Activated T-cell treated with anti-CD3 and anti-CD28 coated beads, Interleukin-2, amount 50 U/mL, for 48 hours (primary cell): ENCODE results near the gene SBK2.

Experiments
- DNase-seq, 2 experiments: peaks; one replicate each; pipeline ENCODE4 v3.0.0-alpha.2; 2020

The SBK2 gene

DNA sequence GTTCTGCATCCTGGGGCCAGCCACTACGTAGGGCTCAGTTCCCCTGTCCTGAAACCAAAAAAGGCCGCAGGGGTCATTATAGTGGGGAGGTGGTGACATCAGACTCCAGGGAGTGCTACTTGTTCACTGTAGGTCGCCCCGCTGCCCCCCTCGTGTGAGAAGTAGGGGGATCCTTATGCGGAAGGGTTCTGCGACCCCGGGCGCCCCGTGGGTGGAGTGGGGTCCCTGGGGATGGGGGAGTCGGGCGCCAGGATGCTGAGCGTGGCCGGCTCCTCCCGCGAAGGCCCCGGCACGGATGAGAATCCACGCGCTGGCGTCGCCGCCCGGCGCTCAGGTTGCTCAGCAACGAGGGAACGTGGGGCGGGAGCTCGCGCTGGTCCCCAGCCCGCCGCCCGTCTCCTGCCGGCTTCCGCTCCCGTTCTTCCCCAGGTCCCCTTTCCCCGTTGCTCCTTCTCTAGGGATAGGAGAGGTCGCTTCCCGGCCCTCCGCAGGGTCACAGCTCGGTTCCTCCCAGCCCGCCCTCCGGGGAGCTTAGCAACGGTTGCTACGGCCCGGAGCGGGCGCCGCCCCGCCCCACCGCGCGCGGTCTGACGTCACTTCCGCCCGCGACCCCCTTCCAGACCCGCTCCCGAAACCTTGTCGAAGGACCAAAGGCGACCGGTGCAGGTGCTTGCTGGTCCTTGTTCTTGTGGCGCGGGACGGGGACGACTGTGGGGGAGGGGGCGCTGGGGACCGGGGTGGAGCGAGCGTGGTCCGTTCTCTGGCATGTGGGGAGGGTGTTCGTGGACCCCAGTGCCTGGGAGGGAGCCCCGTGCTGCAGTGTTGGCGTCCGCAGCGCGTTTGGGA, 52.1 kb downstream of the SBK2 start, which contains the start of gene NAT14:
Gene NAT14, plus strand, starts transcription at position 596 of the 846 bp plus-strand sequence. CDS start 521 bp downstream, outside the sequence.
- DNase-seq: peak; percentile 79 to 83

- no peak for DNase-seq
Observed at GRCh38 chr19:55483706-55484592, 53.0 kb downstream of the SBK2 start.

DNA sequence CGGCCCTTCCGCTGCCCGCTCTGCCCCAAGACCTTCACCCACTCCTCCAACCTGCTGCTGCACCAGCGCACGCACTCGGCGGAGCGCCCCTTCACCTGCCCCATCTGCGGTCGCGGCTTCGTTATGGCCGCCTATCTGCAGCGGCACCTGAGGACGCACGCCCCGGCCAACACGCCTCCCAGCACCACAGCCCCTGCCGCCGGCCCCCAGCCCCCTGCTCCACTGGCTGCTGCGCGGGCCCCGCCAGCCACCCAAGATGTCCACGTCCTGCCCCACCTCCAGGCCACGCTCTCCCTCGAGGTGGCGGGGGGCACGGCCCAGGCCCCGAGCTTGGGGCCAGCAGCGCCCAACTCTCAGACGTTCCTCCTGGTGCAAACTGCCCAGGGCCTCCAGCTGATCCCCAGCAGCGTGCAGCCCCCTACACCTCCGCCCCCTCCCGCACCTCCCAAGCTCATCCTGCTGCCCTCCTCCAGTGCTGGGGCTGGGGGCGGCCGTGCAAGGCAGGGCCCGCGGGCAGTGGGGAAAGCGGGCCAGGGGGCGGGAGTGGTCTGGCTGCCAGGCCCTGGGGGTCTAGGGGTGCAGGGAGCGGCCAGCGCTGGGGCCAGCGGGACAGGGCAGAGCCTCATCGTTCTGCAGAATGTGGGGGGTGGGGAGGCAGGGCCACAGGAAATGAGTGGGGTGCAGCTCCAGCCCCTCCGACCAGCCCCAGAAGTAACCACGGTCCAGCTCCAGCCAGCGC, 53.8 kb downstream of the SBK2 start:
- DNase-seq: no peak

DNA sequence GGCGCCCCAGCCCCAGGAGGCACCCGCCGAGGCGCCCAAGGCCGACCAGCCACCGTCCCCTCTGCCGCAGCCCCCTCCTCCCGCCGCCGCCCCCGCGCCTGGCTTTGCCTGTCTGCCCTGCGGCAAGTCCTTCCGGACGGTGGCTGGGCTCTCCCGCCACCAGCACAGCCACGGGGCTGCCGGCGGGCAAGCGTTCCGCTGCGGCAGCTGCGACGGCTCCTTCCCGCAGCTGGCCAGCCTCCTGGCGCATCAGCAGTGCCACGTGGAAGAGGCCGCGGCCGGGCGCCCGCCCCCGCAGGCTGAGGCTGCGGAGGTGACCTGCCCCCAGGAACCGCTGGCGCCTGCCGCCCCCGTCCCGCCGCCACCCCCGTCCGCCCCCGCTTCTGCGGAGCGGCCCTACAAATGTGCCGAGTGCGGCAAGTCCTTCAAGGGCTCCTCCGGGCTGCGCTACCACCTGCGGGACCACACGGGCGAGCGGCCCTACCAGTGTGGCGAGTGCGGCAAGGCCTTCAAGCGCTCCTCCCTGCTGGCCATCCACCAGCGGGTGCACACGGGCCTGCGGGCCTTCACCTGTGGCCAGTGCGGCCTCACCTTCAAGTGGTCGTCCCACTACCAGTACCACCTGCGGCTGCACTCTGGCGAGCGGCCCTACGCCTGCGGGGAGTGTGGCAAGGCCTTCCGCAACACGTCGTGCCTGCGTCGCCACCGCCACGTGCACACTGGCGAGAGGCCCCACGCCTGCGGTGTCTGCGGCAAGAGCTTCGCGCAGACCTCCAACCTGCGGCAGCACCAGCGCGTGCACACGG, 54.6 kb downstream of the SBK2 start:
- no peak for DNase-seq

GRCh38 chr19:55481794-55482155, 55.2 kb downstream of the SBK2 start:
- DNase-seq: no peak

GRCh38 chr19:55481148-55481793, 55.7 kb downstream of the SBK2 start:
- no peak for DNase-seq

DNA sequence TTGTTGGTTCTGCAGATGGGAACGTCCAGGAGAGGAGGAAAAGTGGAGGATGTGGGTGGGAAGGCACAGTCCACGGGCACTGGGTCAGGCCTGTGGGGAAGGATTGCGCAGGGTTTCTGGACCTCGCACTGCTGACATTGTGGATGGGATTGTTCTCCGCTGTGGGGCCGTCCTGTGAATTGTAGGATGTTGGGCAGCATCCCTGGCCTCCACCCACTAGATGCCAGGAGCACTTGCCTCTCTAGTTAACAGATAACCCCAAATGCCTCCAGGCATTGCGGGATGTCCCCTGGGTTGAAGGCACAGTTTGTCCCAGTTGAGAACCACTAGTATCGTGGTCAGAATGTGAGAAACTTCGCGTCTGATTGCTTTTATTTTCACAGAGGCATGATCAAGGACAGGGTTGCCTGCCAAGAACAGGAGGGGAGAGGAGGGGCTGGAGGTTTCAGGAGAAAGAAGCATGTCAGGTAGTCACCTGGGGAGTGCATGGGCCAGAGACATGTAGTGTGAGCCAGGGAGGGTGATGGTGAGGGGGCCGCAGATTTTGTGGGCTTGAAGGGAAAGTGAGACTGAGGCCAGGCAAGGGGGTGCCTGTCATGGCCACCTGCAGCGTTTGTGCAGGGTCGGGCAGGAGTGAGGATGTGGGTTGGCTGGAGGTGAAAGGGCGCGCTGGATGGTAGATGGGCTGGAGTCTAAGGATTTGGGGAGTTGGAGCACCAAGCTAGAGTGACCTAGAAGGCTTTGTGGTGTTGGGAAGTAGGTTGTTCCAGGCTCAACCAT, 57.3 kb downstream of the SBK2 start:
- DNase-seq: no peak

GRCh38 chr19:55479045-55479444, 57.9 kb downstream of the SBK2 start:
- no peak for DNase-seq
